Inferior parietal cortex (tissue), 1 donor: Measurements from ENCODE around the gene NR1H3.
"Not testable (repeated sequence)": the region's sequence is repeated elsewhere in the genome, so short reads cannot be mapped to it uniquely, and the experiment has no call there.

Experiments
- DNase-seq: peaks from one replicate; pipeline ENCODE4 v3.0.0-alpha.2; 2016; ENCODE audit errors: extremely low spot score

The NR1H3 gene

GRCh38 chr11:47306484-47306844 is 48.7 kb downstream of the NR1H3 start:
- peak; percentile 35 for DNase-seq

- no peak for DNase-seq
Measured at GRCh38 chr11:47308050-47308823, 50.4 kb downstream of the NR1H3 start.

- DNase-seq, result no peak
Measured at GRCh38 chr11:47314992-47315391, 57.2 kb downstream of the NR1H3 start.

- not testable (repeated sequence) for DNase-seq
Measured at GRCh38 chr11:47316501-47316900, 58.7 kb downstream of the NR1H3 start.

- no peak for DNase-seq
Measured at GRCh38 chr11:47317064-47317828, 59.5 kb downstream of the NR1H3 start.

- DNase-seq, result no peak
Measured at GRCh38 chr11:47318166-47318565, 60.4 kb downstream of the NR1H3 start.
